ENCODE measurements around the gene SPATA32.

The SPATA32 gene

GRCh38 chr17:45218895-45219661 lies 42.8 kb downstream of the SPATA32 start:
- peak; percentile 57 for DNase-seq (ENCODE audit: low read depth)
- TF ChIP-seq CTCF (IDR thresholded peaks at IDR 0.05; ENCODE audit: low read depth, low read length, missing control alignments): peak; percentile 92
- H3K4me3 ChIP-seq (ENCODE audit: low read depth, low read length): no peak overlapping the region
